ENCODE data around the gene POU2F1. TPM values are rescaled to one million over a fixed set of nuclear protein-coding genes. Genes with fewer than 3 reads are reported as not detected.

POU2F1 gene
- total RNA-seq, 4 donors from 2014 or later, result 8.4 to 32.1 (median 17.5) TPM

DNA sequence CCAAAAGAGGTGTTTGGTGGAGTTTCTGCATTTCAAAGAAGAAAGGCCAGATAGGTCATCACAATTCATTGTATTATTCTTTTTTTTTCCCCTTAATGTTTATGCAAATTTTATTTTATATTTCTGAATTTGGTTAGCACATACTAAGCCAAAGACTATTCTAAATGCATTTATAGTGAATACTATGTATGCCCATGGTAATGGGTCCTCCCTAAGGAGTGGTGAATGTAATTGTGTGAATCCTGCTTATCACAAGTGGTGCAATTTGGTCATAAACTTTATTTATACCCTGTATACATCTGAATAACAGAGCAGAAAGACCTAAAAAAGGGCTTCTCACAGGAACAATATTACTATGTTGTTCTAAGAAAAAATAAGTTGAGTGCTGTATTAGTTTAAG, 198.6 kb downstream of the POU2F1 start:
- H3K9me3 ChIP-seq, result no peaks in the 10 kb centered on the region
- peaks cover 14% of the 10 kb centered on the region for H3K36me3 ChIP-seq
- no peak overlapping the region for H3K4me3 ChIP-seq
- H3K27me3 ChIP-seq, result no peaks in the 10 kb centered on the region
- peaks cover 5% of the 10 kb centered on the region for H3K4me1 ChIP-seq
- TF ChIP-seq POLR2AphosphoS5 (IDR thresholded peaks at IDR 0.05), result no peak
- no peak for TF ChIP-seq POLR2A (IDR thresholded peaks at IDR 0.05)
- no peak for TF ChIP-seq EP300 (IDR thresholded peaks at IDR 0.05)
- TF ChIP-seq CTCF (IDR thresholded peaks at IDR 0.05), result no peak
- no peak overlapping the region for H3K27ac ChIP-seq
- no peak for DNase-seq (ENCODE audit: low spot score in 2 of 2)

DNA sequence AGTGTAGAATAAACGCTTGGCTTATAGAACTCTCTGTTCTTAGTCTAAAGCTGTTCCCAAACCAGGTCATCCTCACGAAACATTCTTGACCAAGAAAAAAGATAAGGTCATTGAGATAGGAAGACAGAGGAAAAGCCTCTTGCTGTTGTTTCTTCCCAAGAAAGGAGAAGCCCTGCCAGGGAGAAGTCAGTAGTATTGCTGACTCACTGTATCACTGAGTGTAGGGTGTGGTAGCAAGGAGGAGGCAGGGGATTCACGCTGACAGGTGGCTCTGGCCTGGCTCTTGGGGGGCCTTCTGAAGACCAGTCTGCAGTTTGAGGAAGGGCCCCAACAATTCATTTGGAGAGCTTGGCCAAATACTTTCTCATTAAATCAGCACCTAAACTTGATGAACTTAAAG, 199.8 kb downstream of the POU2F1 start:
- no peak overlapping the region for H3K4me3 ChIP-seq
- no peaks in the 10 kb centered on the region for H3K27me3 ChIP-seq
- TF ChIP-seq POLR2A (IDR thresholded peaks at IDR 0.05) (no peak), EP300 (IDR thresholded peaks at IDR 0.05) (no peak), POLR2AphosphoS5 (IDR thresholded peaks at IDR 0.05) (no peak), CTCF (IDR thresholded peaks at IDR 0.05) (no peak)
- 33% methylated on average over 3 of the region's 3 CpGs for WGBS
- DNase-seq (ENCODE audit: low spot score in 2 of 2), result no peak
- H3K4me1 ChIP-seq, result peaks cover 9% of the 10 kb centered on the region
- H3K27ac ChIP-seq, result no peak overlapping the region
- no peaks in the 10 kb centered on the region for H3K9me3 ChIP-seq
- H3K36me3 ChIP-seq, result peaks cover 10% of the 10 kb centered on the region

DNA sequence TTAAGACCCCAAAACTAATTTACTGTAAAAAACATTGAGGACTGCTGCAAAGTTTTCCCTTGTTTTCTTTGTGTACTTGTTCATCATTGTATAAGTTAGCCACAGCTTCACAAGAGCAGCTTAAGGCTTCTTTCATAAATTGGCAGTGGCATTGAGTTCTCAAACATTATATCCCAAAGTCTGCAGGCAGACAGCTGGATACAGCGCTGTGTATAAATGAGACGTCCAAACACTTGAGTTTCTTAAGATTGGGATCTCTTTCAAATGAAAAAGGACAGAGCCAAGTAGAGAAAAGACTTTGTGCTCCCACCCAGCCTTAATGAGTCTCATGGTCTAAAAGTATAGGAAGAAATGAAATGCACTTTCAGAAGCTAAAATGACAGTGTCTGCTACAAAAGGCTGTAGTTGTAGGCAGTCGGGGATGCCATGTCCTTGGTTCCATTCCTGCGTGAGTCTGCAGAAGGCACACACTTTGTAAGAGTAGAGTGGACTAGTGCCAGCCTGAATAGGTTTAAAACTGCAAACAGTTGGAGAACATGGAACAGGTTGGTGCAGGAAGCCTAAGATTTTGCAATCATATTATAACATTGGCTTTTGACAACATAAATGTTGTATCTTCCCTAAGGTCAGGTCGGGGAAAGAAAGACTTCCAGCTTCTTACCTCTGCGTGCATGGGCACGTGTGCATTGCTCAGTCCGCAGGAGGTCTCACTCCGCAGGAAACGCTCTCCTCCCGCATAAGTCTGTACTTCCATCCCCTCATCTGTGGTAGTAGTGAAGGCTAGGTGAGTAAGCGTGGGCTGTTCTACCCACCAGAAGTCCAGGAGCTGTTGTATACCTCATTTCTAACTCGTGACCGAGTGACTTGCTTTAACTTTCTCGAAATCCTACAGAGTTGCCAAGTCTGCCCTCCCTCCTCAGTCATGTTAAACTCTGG, 203.3 kb downstream of the POU2F1 start:
- no peak for DNase-seq (ENCODE audit: low spot score in 2 of 2)
- TF ChIP-seq EP300 (IDR thresholded peaks at IDR 0.05) (no peak), POLR2AphosphoS5 (IDR thresholded peaks at IDR 0.05) (no peak), POLR2A (IDR thresholded peaks at IDR 0.05) (no peak), CTCF (IDR thresholded peaks at IDR 0.05) (no peak)
- peaks cover 13% of the 10 kb centered on the region for H3K4me1 ChIP-seq
- H3K27me3 ChIP-seq, result no peaks in the 10 kb centered on the region
- no peaks in the 10 kb centered on the region for H3K36me3 ChIP-seq
- no peak overlapping the region for H3K4me3 ChIP-seq
- H3K27ac ChIP-seq, result no peak overlapping the region
- no peaks in the 10 kb centered on the region for H3K9me3 ChIP-seq
- WGBS, result 53% methylated on average over 15 of the region's 15 CpGs

- H3K27ac ChIP-seq, result no peak overlapping the region
- no peak overlapping the region for H3K4me3 ChIP-seq
- peaks cover 15% of the 10 kb centered on the region for H3K4me1 ChIP-seq
- no peaks in the 10 kb centered on the region for H3K9me3 ChIP-seq
- DNase-seq (ENCODE audit: low spot score in 2 of 2), result no peak
- H3K36me3 ChIP-seq, result no peaks in the 10 kb centered on the region
- WGBS, result 86% methylated on average over 7 of the region's 7 CpGs
- no peak for TF ChIP-seq POLR2A (IDR thresholded peaks at IDR 0.05)
- TF ChIP-seq CTCF (IDR thresholded peaks at IDR 0.05), result no peak
- TF ChIP-seq EP300 (IDR thresholded peaks at IDR 0.05), result no peak
- TF ChIP-seq POLR2AphosphoS5 (IDR thresholded peaks at IDR 0.05), result no peak
- H3K27me3 ChIP-seq, result no peaks in the 10 kb centered on the region
Measured at GRCh38 chr1:167425482-167425881, 204.8 kb downstream of the POU2F1 start.

DNA sequence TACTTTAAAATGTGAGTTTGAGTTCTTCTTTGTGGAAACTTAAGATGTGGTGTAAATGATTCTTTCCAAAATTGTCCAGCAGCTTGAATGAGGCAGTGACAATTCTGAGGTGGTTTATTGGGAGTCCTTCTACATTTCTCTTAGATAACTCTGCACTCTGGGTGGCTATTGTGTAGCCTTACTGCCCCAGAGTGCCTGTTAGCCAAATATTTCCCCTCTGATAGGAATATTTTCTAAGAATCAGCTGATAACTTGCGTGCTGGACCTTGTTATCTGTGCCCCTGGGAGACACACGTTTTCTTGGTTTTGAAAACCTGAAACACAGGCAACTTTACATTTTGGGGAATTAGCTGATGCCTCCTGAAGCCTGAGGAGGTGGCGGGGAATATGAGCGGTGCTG, 206.0 kb downstream of the POU2F1 start:
- Histone ChIP-seq H3K36me3 (no peaks in the 10 kb centered on the region), H3K4me1 (peaks cover 15% of the 10 kb centered on the region), H3K27ac (no peak overlapping the region), H3K27me3 (no peaks in the 10 kb centered on the region), H3K9me3 (no peaks in the 10 kb centered on the region), H3K4me3 (no peak overlapping the region)
- no peak for TF ChIP-seq POLR2A (IDR thresholded peaks at IDR 0.05)
- TF ChIP-seq POLR2AphosphoS5 (IDR thresholded peaks at IDR 0.05), result no peak
- no peak for TF ChIP-seq EP300 (IDR thresholded peaks at IDR 0.05)
- TF ChIP-seq CTCF (IDR thresholded peaks at IDR 0.05), result no peak
- no peak for DNase-seq (ENCODE audit: low spot score in 2 of 2)
- WGBS, result 91% methylated on average over 4 of the region's 4 CpGs

Measured in suprapubic skin (tissue), 4 donors.